ENCODE measurements around the gene OSBPL9. TPM values are rescaled to one million over a fixed set of nuclear protein-coding genes. Genes with fewer than 3 reads are reported as not detected.

Gene OSBPL9
- total RNA-seq, 1 donor from 2014 or later: 72.2 TPM

- no peaks in the 10 kb centered on the region for H3K27me3 ChIP-seq
- no peak overlapping the region for H3K4me3 ChIP-seq
- intact Hi-C loops (cut with DNase I): loop anchor here (10.0 kb wide), 1 partner anchor 142 kb away; no protein-coding TSS in a partner anchor
- TF ChIP-seq CTCF (IDR thresholded peaks at IDR 0.05) (no peak), POLR2AphosphoS5 (IDR thresholded peaks at IDR 0.05; ENCODE audit: insufficient read depth in 1 of 2, low read depth in 1 of 2) (peak in 1 of 2 donors; percentile 84), POLR2A (IDR thresholded peaks at IDR 0.05) (no peak)
- no peaks in the 10 kb centered on the region for H3K9me3 ChIP-seq
- no peaks in the 10 kb centered on the region for H3K36me3 ChIP-seq
- DNase-seq (ENCODE audit: extremely low spot score in 2 of 2): peak in 1 of 2 donors; percentile 94
- peak overlapping the region; percentile 74 for H3K27ac ChIP-seq
- peaks cover 90% of the 10 kb centered on the region for H3K4me1 ChIP-seq
Observed at GRCh38 chr1:51622455-51622913, 5.6 kb downstream of the OSBPL9 start.

GRCh38 chr1:51623025-51623424 is 6.1 kb downstream of the OSBPL9 start:
- no peaks in the 10 kb centered on the region for H3K36me3 ChIP-seq
- no peaks in the 10 kb centered on the region for H3K27me3 ChIP-seq
- H3K4me1 ChIP-seq: peaks cover 90% of the 10 kb centered on the region
- no peaks in the 10 kb centered on the region for H3K9me3 ChIP-seq
- peak overlapping the region; percentile 74 for H3K27ac ChIP-seq
- no peak for DNase-seq (ENCODE audit: extremely low spot score in 2 of 2)
- intact Hi-C loops (cut with DNase I): loop anchor here (10.0 kb wide), 1 partner anchor 142 kb away; no protein-coding TSS in a partner anchor
- no peak for TF ChIP-seq POLR2AphosphoS5 (IDR thresholded peaks at IDR 0.05; ENCODE audit: insufficient read depth in 1 of 2, low read depth in 1 of 2)
- TF ChIP-seq CTCF (IDR thresholded peaks at IDR 0.05): no peak
- no peak for TF ChIP-seq POLR2A (IDR thresholded peaks at IDR 0.05)
- no peak overlapping the region for H3K4me3 ChIP-seq

GRCh38 chr1:51623450-51623849 is 6.6 kb downstream of the OSBPL9 start:
- Histone ChIP-seq H3K4me1 (peaks cover 90% of the 10 kb centered on the region), H3K27me3 (no peaks in the 10 kb centered on the region), H3K27ac (peak overlapping the region; percentile 74), H3K4me3 (no peak overlapping the region), H3K9me3 (no peaks in the 10 kb centered on the region), H3K36me3 (no peaks in the 10 kb centered on the region)
- DNase-seq (ENCODE audit: extremely low spot score in 2 of 2): no peak
- intact Hi-C loops (cut with DNase I): loop anchor here (10.0 kb wide), 1 partner anchor 141 kb away; no protein-coding TSS in a partner anchor
- TF ChIP-seq POLR2AphosphoS5 (IDR thresholded peaks at IDR 0.05; ENCODE audit: insufficient read depth in 1 of 2, low read depth in 1 of 2) (no peak), POLR2A (IDR thresholded peaks at IDR 0.05) (no peak), CTCF (IDR thresholded peaks at IDR 0.05) (no peak)

GRCh38 chr1:51624855-51625254 is 8.0 kb downstream of the OSBPL9 start:
- Histone ChIP-seq H3K36me3 (no peaks in the 10 kb centered on the region), H3K27me3 (no peaks in the 10 kb centered on the region), H3K4me1 (peaks cover 89% of the 10 kb centered on the region), H3K4me3 (no peak overlapping the region), H3K27ac (peak overlapping the region; percentile 4), H3K9me3 (no peaks in the 10 kb centered on the region)
- no peak for DNase-seq (ENCODE audit: extremely low spot score in 2 of 2)
- TF ChIP-seq POLR2AphosphoS5 (IDR thresholded peaks at IDR 0.05; ENCODE audit: insufficient read depth in 1 of 2, low read depth in 1 of 2) (no peak), CTCF (IDR thresholded peaks at IDR 0.05) (no peak), POLR2A (IDR thresholded peaks at IDR 0.05) (no peak)
- intact Hi-C loops (cut with DNase I): loop anchor here (10.0 kb wide), 1 partner anchor 140 kb away; no protein-coding TSS in a partner anchor

GRCh38 chr1:51627672-51628071 is 10.8 kb downstream of the OSBPL9 start:
- H3K4me1 ChIP-seq: peaks cover 72% of the 10 kb centered on the region
- H3K4me3 ChIP-seq: no peak overlapping the region
- H3K27ac ChIP-seq: no peak overlapping the region
- H3K9me3 ChIP-seq: no peaks in the 10 kb centered on the region
- DNase-seq (ENCODE audit: extremely low spot score in 2 of 2): no peak
- H3K27me3 ChIP-seq: no peaks in the 10 kb centered on the region
- no peaks in the 10 kb centered on the region for H3K36me3 ChIP-seq
- intact Hi-C loops (cut with DNase I): loop anchor here (2.0 to 10.0 kb wide), 2 partner anchors 33 to 137 kb away; no protein-coding TSS in a partner anchor
- TF ChIP-seq POLR2A (IDR thresholded peaks at IDR 0.05) (no peak), POLR2AphosphoS5 (IDR thresholded peaks at IDR 0.05; ENCODE audit: insufficient read depth in 1 of 2, low read depth in 1 of 2) (no peak), CTCF (IDR thresholded peaks at IDR 0.05) (peak in 1 of 3 experiments; percentile 22)
